CD14-positive monocyte (primary cell): ENCODE data around the gene WDR86. TPM values are rescaled to one million over a fixed set of nuclear protein-coding genes. Genes with fewer than 3 reads are reported as not detected.

Experiments
- DNase-seq, 3 donors: peaks; one replicate each; pipeline ENCODE4 v3.0.0-alpha.2; 2011 to 2022
- H2AFZ ChIP-seq: 2 replicates; pipeline ENCODE4 v1.6.0; 2012; ENCODE audit warnings: mild to moderate bottlenecking, low read depth, low read length, inconsistent platforms; ENCODE audit not compliant: insufficient read depth, poor library complexity, severe bottlenecking
- H3K27ac ChIP-seq, 2 donors: 1 replicate in 1 of 2; 2 replicates in 1 of 2; pipeline ENCODE4 v1.5.1; 2012 to 2013; ENCODE audit warnings: low read length in 2 of 2, control low read depth in 1 of 2, inconsistent platforms in 1 of 2, low read depth in 1 of 2, mild to moderate bottlenecking in 1 of 2
- H3K27me3 ChIP-seq, 2 donors: one replicate each; pipeline versions ENCODE4 v1.6.0 to v1.6.1; 2011 to 2013; ENCODE audit warnings: low read length in 2 of 2; ENCODE audit not compliant: control insufficient read depth in 2 of 2, insufficient read depth in 2 of 2
- H3K36me3 ChIP-seq, 2 donors: replicated peaks in 1 of 2; 1 replicate in 1 of 2; 2 replicates in 1 of 2; pipeline versions ENCODE4 v1.5.1 to v1.6.1; 2012 to 2013; ENCODE audit warnings: low read length in 2 of 2, control low read depth in 1 of 2, inconsistent platforms in 1 of 2, mild to moderate bottlenecking in 1 of 2; ENCODE audit not compliant: insufficient read depth in 2 of 2, control insufficient read depth in 1 of 2
- H3K4me1 ChIP-seq, 2 donors: 1 replicate in 1 of 2; 2 replicates in 1 of 2; pipeline versions ENCODE4 v1.5.1 to v1.6.1; 2012 to 2013; ENCODE audit warnings: low read length in 2 of 2, control low read depth in 1 of 2, inconsistent platforms in 1 of 2, mild to moderate bottlenecking in 1 of 2, moderate library complexity in 1 of 2; ENCODE audit not compliant: insufficient read depth in 2 of 2, control insufficient read depth in 1 of 2
- H3K4me2 ChIP-seq: replicated peaks from 2 replicates; pipeline ENCODE3; 2012; ENCODE audit warnings: low read length, moderate library complexity, mild to moderate bottlenecking; ENCODE audit not compliant: poor library complexity, severe bottlenecking; ENCODE audit errors: extremely low read depth
- H3K4me3 ChIP-seq, 3 experiments: fragments of 200-600 bp in 1 of 3; sonication (generic) in 1 of 3; replicated peaks in 1 of 3; 1 replicate in 2 of 3; 2 replicates in 1 of 3; pipeline ENCODE4 v1.5.1; 2011 to 2013; ENCODE audit warnings: low read length in 3 of 3, mild to moderate bottlenecking in 3 of 3, control low read depth in 2 of 3, low read depth in 2 of 3, inconsistent platforms in 1 of 3, moderate library complexity in 1 of 3
- H3K79me2 ChIP-seq: 2 replicates; pipeline ENCODE4 v1.6.0; 2012; ENCODE audit warnings: mild to moderate bottlenecking, control low read depth, inconsistent platforms, low read length, moderate library complexity; ENCODE audit not compliant: insufficient read depth
- H3K9ac ChIP-seq: 2 replicates; pipeline ENCODE4 v1.6.0; 2017; ENCODE audit warnings: low read length, mild to moderate bottlenecking; ENCODE audit not compliant: insufficient read depth, poor library complexity, severe bottlenecking
- H3K9me3 ChIP-seq, 2 donors: replicated peaks in 1 of 2; 1 replicate in 1 of 2; 2 replicates in 1 of 2; pipeline versions ENCODE4 v1.5.1 to v1.6.1; 2012 to 2013; ENCODE audit warnings: low read length in 2 of 2, control low read depth in 1 of 2; ENCODE audit not compliant: control insufficient read depth in 1 of 2, insufficient read depth in 1 of 2
- H4K20me1 ChIP-seq: 2 replicates; pipeline ENCODE4 v1.6.0; 2012; ENCODE audit warnings: mild to moderate bottlenecking, low read length, control low read depth, moderate library complexity; ENCODE audit not compliant: insufficient read depth
- H3K27ac Mint-ChIP-seq, 7 donors: one replicate each; pipeline ENCODE4 v1.8.0; 2020; ENCODE audit warnings: mild to moderate bottlenecking in 7 of 7, mixed read lengths in 7 of 7, moderate library complexity in 6 of 7, inconsistent platforms in 2 of 7
- H3K27me3 Mint-ChIP-seq, 3 donors: one replicate each; pipeline ENCODE4 v1.8.0; 2021 to 2022; ENCODE audit warnings: low read depth in 3 of 3, mild to moderate bottlenecking in 3 of 3, mixed read lengths in 3 of 3, moderate library complexity in 3 of 3, inconsistent platforms in 1 of 3
- H3K36me3 Mint-ChIP-seq, 2 donors: one replicate each; pipeline ENCODE4 v1.8.0; 2020; ENCODE audit warnings: mixed read lengths in 2 of 2, inconsistent platforms in 1 of 2, mild to moderate bottlenecking in 1 of 2
- H3K4me1 Mint-ChIP-seq: one replicate; pipeline ENCODE4 v1.8.0; 2020; ENCODE audit warnings: mild to moderate bottlenecking, mixed read lengths
- H3K4me3 Mint-ChIP-seq, 2 donors: one replicate each; pipeline ENCODE4 v1.8.0; 2020; ENCODE audit warnings: mild to moderate bottlenecking in 2 of 2, mixed read lengths in 2 of 2, moderate library complexity in 1 of 2
- H3K9me3 Mint-ChIP-seq, 7 donors: one replicate each; pipeline ENCODE4 v1.8.0; 2020 to 2022; ENCODE audit warnings: mixed read lengths in 7 of 7, mild to moderate bottlenecking in 6 of 7, moderate library complexity in 6 of 7, inconsistent platforms in 2 of 7
- WGBS: methylation state at CpG from one replicate; pipeline ENCODE4 v1.1.5; 2013; ENCODE audit warnings: missing lambda C conversion rate; ENCODE audit not compliant: insufficient coverage; 5-methylcytosine and 5-hydroxymethylcytosine counted together
- intact Hi-C, 2 donors: fragments of 100-400 bp; cut with micrococcal nuclease; formaldehyde crosslinking; loops; one replicate each; pipeline versions ENCODE4 v1.15.0 to v1.15.1; 2023
- polyA plus RNA-seq, 3 donors: library from polyadenylated mRNA; depleted of rRNA in 1 of 3; unstranded in 2 of 3; stranded (reverse) in 1 of 3; fragments of 300-500 nt in 2 of 3; fragments of >200 nt in 1 of 3; fragmentation: Illumina TruSeq in 2 of 3; gene quantifications; 1 replicate in 2 of 3; 2 replicates in 1 of 3; pipeline ENCODE4 v1.2.3, GENCODE V29; 2012 to 2021
- TF ChIP-seq, protein P1 (sequence below): fragments of 200-600 bp; IDR thresholded peaks from one replicate; pipeline ENCODE4 v1.8.0; 2022; ENCODE audit warnings: antibody characterized with exemption, mild to moderate bottlenecking

WDR86 gene
- polyA plus RNA-seq, 3 donors: 0.11 to 0.30 (median 0.24) TPM

DNA sequence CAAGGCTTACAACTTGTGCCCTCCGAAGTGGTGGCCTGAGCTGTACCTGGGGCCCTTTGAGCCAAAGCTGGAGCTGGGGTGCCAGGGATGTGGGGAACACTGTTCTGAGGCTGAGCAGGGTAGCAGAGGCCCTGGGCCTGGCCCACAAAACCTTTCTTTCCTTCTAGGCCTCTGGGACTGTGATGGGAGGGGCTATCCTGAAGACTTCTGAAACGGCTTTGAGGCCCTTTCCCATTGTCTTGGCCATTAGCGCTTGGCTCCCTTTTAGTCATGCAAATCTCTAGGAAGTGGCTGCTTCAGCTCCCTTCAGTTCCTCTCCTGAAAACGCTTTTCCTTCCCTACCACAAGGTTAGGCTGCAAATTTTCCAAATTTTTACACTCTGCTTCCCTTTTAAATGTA, 46.9 kb upstream of the WDR86 start:
- Mint-ChIP-seq H3K9me3 (peaks cover 0 to 2% (median 0%) of the 10 kb centered on the region in 7 donors), H3K27me3 (peaks cover 15 to 28% (median 17%) of the 10 kb centered on the region in 3 donors), H3K27ac (no peak overlapping the region), H3K4me3 (no peak overlapping the region), H3K36me3 (no peaks in the 10 kb centered on the region), H3K4me1 (peaks cover 3% of the 10 kb centered on the region)
- intact Hi-C loops: no loop called here
- Histone ChIP-seq H3K36me3 (no peaks in the 10 kb centered on the region), H3K9ac (no peak overlapping the region), H2AFZ (no peak overlapping the region), H4K20me1 (no peaks in the 10 kb centered on the region), H3K4me3 (no peak overlapping the region), H3K79me2 (no peaks in the 10 kb centered on the region), H3K4me1 (no peaks in the 10 kb centered on the region), H3K4me2 (no peak overlapping the region), H3K9me3 (no peaks in the 10 kb centered on the region), H3K27ac (no peak overlapping the region), H3K27me3 (peaks cover 0 to 2% of the 10 kb centered on the region in 2 donors)
- no peak for DNase-seq
- 88% methylated on average over 3 of the region's 4 CpGs for WGBS
- TF ChIP-seq, protein P1, sequence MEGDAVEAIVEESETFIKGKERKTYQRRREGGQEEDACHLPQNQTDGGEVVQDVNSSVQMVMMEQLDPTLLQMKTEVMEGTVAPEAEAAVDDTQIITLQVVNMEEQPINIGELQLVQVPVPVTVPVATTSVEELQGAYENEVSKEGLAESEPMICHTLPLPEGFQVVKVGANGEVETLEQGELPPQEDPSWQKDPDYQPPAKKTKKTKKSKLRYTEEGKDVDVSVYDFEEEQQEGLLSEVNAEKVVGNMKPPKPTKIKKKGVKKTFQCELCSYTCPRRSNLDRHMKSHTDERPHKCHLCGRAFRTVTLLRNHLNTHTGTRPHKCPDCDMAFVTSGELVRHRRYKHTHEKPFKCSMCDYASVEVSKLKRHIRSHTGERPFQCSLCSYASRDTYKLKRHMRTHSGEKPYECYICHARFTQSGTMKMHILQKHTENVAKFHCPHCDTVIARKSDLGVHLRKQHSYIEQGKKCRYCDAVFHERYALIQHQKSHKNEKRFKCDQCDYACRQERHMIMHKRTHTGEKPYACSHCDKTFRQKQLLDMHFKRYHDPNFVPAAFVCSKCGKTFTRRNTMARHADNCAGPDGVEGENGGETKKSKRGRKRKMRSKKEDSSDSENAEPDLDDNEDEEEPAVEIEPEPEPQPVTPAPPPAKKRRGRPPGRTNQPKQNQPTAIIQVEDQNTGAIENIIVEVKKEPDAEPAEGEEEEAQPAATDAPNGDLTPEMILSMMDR: no peak

DNA sequence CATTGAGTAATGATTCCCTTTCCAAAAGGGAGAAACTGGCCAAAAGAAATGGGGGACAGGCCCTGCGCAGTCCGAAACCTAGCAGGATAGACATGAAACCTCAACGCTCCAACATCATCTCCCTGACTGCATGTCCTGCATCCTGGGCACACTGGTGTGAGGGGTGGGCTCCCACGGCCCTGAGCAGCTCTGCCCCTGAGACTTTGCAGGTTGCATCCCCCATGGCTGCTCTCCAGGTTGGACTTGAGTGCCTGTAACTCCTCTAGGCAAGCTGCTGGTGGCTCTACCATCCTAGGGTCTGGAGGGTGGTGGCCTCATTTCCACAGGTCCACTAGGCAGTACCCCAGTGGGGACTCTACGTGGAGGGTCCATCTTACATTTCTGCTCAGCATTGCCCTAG, 46.4 kb upstream of the WDR86 start:
- no peaks in the 10 kb centered on the region for H4K20me1 ChIP-seq
- no CpG with 5 or more reads among the region's 5 CpGs for WGBS
- no peaks in the 10 kb centered on the region for H3K79me2 ChIP-seq
- no peak overlapping the region for H3K4me2 ChIP-seq
- H3K4me3 Mint-ChIP-seq: no peak overlapping the region
- TF ChIP-seq, protein P1: no peak
- no peaks in the 10 kb centered on the region for H3K36me3 Mint-ChIP-seq
- H3K9me3 ChIP-seq: no peaks in the 10 kb centered on the region
- no peak overlapping the region for H2AFZ ChIP-seq
- H3K36me3 ChIP-seq: no peaks in the 10 kb centered on the region
- peaks cover 3% of the 10 kb centered on the region for H3K4me1 Mint-ChIP-seq
- peaks cover 15 to 28% (median 17%) of the 10 kb centered on the region in 3 donors for H3K27me3 Mint-ChIP-seq
- no peak for DNase-seq
- intact Hi-C loops: no loop called here
- no peak overlapping the region for H3K27ac Mint-ChIP-seq
- H3K9ac ChIP-seq: no peak overlapping the region
- peaks cover 0 to 2% of the 10 kb centered on the region in 2 donors for H3K27me3 ChIP-seq
- peaks cover 0 to 2% (median 0%) of the 10 kb centered on the region in 7 donors for H3K9me3 Mint-ChIP-seq
- no peak overlapping the region for H3K4me3 ChIP-seq
- H3K27ac ChIP-seq: no peak overlapping the region
- no peaks in the 10 kb centered on the region for H3K4me1 ChIP-seq
